ENCODE data around the gene CYP4B1. TPM values are rescaled to one million over a fixed set of nuclear protein-coding genes. Genes with fewer than 3 reads are reported as not detected.
"Not testable (repeated sequence)": the region's sequence is repeated elsewhere in the genome, so short reads cannot be mapped to it uniquely, and the experiment has no call there.

Gene CYP4B1
- total RNA-seq, 4 donors from 2014 or later: 188 to 420 (median 269) TPM

DNA sequence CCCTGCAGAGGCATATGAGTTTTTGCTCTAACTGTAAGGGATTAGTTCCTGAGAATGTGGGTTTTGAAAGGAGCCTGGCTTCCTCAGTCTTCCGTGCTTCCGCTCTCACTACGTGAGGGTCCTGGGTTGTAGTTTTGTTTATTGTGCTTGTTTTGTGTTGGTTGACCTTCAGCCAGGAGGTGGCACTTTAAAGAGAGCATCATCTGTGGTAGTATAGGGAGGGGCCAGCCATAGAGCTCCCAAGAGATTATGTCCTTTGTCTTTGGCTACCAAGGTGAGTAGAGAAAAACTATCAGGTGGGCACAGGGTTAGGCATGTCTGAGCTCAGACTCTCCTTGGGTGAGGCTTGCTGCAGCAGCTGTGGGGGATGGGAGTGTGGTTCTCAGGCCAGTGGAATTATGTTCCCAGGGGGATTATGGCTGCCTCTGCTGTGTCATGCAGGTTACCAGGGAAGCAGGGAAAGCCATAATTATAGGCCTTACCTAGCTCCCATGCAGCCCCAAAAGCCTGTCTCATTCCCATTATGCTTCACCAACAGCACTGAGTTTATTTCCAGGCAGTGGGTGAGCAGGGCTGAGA is 23.5 kb downstream of the CYP4B1 start:
- no peak for DNase-seq (ENCODE audit: low spot score)
- TF ChIP-seq, protein P1, sequence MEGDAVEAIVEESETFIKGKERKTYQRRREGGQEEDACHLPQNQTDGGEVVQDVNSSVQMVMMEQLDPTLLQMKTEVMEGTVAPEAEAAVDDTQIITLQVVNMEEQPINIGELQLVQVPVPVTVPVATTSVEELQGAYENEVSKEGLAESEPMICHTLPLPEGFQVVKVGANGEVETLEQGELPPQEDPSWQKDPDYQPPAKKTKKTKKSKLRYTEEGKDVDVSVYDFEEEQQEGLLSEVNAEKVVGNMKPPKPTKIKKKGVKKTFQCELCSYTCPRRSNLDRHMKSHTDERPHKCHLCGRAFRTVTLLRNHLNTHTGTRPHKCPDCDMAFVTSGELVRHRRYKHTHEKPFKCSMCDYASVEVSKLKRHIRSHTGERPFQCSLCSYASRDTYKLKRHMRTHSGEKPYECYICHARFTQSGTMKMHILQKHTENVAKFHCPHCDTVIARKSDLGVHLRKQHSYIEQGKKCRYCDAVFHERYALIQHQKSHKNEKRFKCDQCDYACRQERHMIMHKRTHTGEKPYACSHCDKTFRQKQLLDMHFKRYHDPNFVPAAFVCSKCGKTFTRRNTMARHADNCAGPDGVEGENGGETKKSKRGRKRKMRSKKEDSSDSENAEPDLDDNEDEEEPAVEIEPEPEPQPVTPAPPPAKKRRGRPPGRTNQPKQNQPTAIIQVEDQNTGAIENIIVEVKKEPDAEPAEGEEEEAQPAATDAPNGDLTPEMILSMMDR (IDR thresholded peaks at IDR 0.05): no peak

DNA sequence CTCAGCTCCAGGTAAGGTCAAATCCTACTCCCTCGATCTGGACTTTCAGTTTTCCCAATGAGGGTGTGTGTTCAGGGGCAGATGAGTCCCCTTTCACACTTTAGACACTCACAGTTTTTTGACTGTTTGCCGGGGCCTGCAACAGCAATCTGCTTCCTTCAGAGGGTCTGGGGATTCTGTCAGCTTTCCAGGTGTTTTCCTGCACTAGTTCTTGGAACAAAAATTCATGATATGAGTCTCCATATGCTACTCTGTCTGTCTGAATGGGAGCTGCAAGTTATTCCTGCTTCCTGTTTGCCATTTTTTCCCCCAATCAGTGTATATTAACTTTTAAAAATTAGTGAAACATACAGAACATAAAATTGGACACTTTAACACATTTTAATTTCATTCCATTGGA is 24.3 kb downstream of the CYP4B1 start:
- ATAC-seq (ENCODE audit: low FRiP score) (no peak), DNase-seq (ENCODE audit: low spot score) (no peak)
- TF ChIP-seq, protein P1 (IDR thresholded peaks at IDR 0.05): no peak

More for the DNA sequence above, 23.5 kb downstream of the CYP4B1 start:
- ATAC-seq (ENCODE audit: low FRiP score): no peak

DNA sequence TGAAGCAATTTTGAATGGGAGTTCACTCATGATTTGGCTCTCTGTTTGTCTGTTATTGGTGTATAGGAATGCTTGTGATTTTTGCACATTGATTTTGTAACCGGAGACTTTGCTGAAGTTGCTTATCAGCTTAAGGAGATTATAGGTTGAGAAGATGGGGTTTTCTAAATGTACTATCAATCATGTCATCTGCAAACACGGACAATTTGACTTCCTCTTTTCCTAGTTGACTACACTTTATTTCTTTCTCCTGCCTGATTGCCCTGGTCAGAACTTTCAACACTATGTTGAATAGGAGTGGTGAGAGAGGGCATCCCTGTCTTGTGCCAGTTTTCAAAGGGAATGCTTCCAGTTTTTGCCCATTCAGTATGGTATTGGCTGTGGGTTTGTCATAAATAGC is 28.0 kb downstream of the CYP4B1 start:
- not testable (repeated sequence) for ATAC-seq (ENCODE audit: low FRiP score); DNase-seq (ENCODE audit: low spot score)

DNA sequence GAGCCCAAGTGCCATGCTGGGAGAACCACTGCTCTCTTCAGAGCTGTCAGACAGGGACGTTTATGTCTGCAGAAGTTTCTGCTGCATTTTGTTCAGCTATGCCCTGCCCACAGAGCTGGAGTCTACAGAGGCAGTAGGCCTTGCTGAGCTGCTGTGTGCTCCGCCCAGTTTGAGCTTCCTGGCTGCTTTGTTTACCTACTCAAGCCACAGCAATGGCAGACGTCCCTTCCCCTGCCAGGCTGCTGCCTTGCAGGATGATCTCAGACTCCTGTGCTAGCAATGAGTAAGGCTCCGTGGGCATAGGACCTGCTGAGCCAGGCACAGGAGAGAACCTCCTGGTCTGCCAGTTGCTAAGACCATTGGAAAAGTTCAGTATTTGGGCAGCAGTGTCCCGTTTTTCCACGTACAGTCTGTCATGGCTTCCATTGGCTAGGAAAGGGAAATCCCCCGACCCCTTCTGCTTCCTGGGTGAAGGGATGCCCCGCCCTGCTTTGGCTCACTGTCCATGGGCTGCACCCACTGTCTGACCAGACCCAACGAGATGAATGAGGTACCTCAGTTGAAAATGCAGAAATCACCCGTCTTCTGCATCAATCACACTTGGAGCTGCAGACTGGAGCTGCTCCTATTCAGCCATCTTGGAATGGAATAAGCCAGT is 31.9 kb downstream of the CYP4B1 start:
- ATAC-seq (ENCODE audit: low FRiP score) (no peak), DNase-seq (ENCODE audit: low spot score) (no peak)
- TF ChIP-seq, protein P1 (IDR thresholded peaks at IDR 0.05): no peak

DNA sequence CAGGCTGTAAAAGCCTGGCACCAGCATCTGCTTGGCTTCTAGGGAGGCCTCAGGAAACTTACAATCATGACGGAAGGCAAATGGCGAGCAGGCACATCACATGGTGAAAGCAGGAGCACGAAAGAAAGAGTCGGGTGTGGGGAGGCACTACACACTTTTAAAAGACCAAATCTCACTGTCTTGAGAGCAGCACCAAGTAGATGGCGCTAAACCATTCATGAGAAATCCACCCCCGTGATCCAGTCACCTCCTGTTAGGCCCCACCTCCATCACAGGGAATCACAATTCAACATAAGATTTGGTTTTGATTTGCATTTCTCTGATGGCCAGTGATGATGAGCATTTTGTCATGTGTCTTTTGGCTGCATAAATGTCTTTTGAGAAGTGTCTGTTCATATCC is 36.6 kb downstream of the CYP4B1 start:
- not testable (repeated sequence) for DNase-seq (ENCODE audit: low spot score); ATAC-seq (ENCODE audit: low FRiP score)

DNA sequence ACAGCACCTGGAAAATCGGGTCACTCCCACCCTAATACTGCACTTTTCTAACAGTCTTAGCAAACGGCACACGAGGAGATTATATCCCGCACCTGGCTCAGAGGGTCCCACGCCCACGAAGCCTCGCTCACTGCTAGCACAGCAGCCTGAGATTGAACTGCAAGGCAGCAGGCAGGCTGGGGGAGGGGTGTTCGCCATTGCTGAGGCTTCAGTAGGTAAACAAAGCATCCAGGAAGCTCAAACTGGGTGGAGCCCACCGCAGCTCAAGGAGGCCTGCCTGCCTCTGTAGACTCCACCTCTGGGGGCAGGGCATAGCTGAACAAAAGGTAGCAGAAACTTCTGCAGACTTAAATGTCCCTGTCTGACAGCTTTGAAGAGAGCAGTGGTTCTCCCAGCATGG is 47.5 kb downstream of the CYP4B1 start:
- not testable (repeated sequence) for ATAC-seq (ENCODE audit: low FRiP score); DNase-seq (ENCODE audit: low spot score)

DNA sequence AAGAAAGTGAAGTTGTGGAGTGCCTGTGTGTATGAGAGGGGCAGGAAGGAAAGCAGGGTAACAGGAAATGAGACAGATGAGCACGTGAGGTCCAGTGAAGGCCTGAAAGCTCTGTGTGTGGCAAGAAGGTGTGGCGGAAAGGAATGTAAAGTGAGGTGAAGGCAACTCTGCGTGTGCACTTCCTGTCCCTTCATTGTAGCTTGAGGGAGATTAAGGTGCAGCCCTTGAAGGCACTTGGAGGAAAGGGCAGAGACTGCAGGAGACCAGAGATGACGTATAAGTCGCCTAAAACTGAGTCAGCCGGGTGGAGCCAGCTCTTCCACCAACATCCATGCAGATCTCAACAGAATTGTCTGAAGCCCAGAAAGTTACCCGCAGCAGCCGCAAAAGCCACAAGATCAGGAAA is 58.8 kb downstream of the CYP4B1 start:
- not testable (repeated sequence) for ATAC-seq (ENCODE audit: low FRiP score); DNase-seq (ENCODE audit: low spot score)

DNA sequence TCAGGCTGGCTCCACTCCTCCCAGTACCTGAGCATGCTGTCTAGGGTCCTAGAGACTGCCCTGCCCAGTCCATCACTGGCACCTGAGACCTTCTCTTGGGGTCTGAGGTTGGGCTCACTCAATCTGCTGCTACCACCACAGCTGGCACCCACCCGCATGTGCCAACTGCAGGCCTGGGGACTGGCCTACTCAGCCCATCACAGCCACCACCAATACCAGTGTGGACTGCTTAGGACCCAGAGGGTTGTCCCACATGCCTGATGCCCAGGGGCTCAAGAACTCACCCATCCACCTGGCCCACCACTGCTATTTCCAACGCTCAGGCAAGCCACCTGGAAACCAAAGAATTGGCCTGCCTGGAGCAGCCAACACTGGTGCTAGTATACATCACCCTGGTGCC is 63.5 kb downstream of the CYP4B1 start:
- ATAC-seq (ENCODE audit: low FRiP score): no peak
- TF ChIP-seq, protein P1 (IDR thresholded peaks at IDR 0.05): no peak
- no peak for DNase-seq (ENCODE audit: low spot score)

Other genes starting within 250 kb of the CYP4B1 start
- gene KNCN, start 247.4 kb upstream of the CYP4B1 start, total RNA-seq: not detected
- gene MKNK1, start 194.8 kb upstream of the CYP4B1 start, total RNA-seq: 10 to 100 TPM; 46.1 to 81.2 (median 67.6) TPM
- 10 to 100 TPM; 24.7 to 30.0 (median 28.9) TPM for gene MOB3C, start 182.2 kb upstream of the CYP4B1 start, total RNA-seq
- 10 to 100 TPM; 33.1 to 83.6 (median 57.0) TPM for gene ATPAF1, start 130.7 kb upstream of the CYP4B1 start, total RNA-seq
- gene TEX38, start 127.2 kb upstream of the CYP4B1 start, total RNA-seq: not detected
- 100 to 1,000 TPM in 2 of 4 donors, 10 to 100 TPM in 2; 91.4 to 144 (median 103) TPM for gene EFCAB14, start 79.9 kb upstream of the CYP4B1 start, total RNA-seq
- under 1 TPM in 1 of 4 donors, not detected in 3; 0.79 TPM for gene CYP4A11, start 142.4 kb downstream of the CYP4B1 start, total RNA-seq
- gene CYP4X1, start 224.6 kb downstream of the CYP4B1 start, total RNA-seq: 10 to 100 TPM in 3 of 4 donors, 1 to 10 TPM in 1; 6.5 to 46.0 (median 16.3) TPM